ENCODE data around the gene CFP.
"Not testable (repeated sequence)": the region's sequence is repeated elsewhere in the genome, so short reads cannot be mapped to it uniquely, and the experiment has no call there.

The CFP gene

GRCh38 chrX:47603125-47603524 is 26.6 kb downstream of the CFP start:
- not testable (repeated sequence) for DNase-seq (ENCODE audit: low read depth)

- no peak for DNase-seq (ENCODE audit: low read depth)
Measured at GRCh38 chrX:47597222-47597621, 32.5 kb downstream of the CFP start.

- DNase-seq (ENCODE audit: low read depth), result no peak
Measured at GRCh38 chrX:47596256-47596655, 33.5 kb downstream of the CFP start.

- no peak for DNase-seq (ENCODE audit: low read depth)
Measured at GRCh38 chrX:47595716-47596251, 33.9 kb downstream of the CFP start.

GRCh38 chrX:47593522-47593921 is 36.2 kb downstream of the CFP start:
- DNase-seq (ENCODE audit: low read depth), result no peak

GRCh38 chrX:47590984-47591383 is 38.7 kb downstream of the CFP start:
- DNase-seq (ENCODE audit: low read depth), result no peak

- DNase-seq (ENCODE audit: low read depth), result no peak
Measured at GRCh38 chrX:47587906-47588735, 41.6 kb downstream of the CFP start.

GRCh38 chrX:47587091-47587891 is 42.4 kb downstream of the CFP start:
- no peak for DNase-seq (ENCODE audit: low read depth)

- DNase-seq (ENCODE audit: low read depth), result no peak
Measured at GRCh38 chrX:47586043-47586787, 43.5 kb downstream of the CFP start.

- DNase-seq (ENCODE audit: low read depth), result no peak
Measured at GRCh38 chrX:47585273-47585672, 44.5 kb downstream of the CFP start.

GRCh38 chrX:47584714-47585113 is 45.0 kb downstream of the CFP start:
- no peak for DNase-seq (ENCODE audit: low read depth)

- DNase-seq (ENCODE audit: low read depth), result no peak
Measured at GRCh38 chrX:47583240-47583861, 46.4 kb downstream of the CFP start.

GRCh38 chrX:47581731-47582647 is 47.7 kb downstream of the CFP start, which contains the start of gene TIMP1:
TIMP1 (plus strand) TSS chrX:47582436; CDS start chrX:47583416, 980 bp downstream.
- peak; percentile 71 for DNase-seq (ENCODE audit: low read depth)

- peak; percentile 38 for DNase-seq (ENCODE audit: low read depth)
Measured at GRCh38 chrX:47579537-47579936, 50.2 kb downstream of the CFP start.

GRCh38 chrX:47578692-47579091 is 51.0 kb downstream of the CFP start:
- DNase-seq (ENCODE audit: low read depth), result no peak

- DNase-seq (ENCODE audit: low read depth), result no peak
Measured at GRCh38 chrX:47577901-47578300, 51.8 kb downstream of the CFP start.

- DNase-seq (ENCODE audit: low read depth), result no peak
Measured at GRCh38 chrX:47577424-47577823, 52.3 kb downstream of the CFP start.

GRCh38 chrX:47576021-47576898 is 53.5 kb downstream of the CFP start:
- DNase-seq (ENCODE audit: low read depth), result no peak

GRCh38 chrX:47574547-47575301 is 55.0 kb downstream of the CFP start:
- DNase-seq (ENCODE audit: low read depth), result no peak
